Activated CD4-positive, CD25-positive, alpha-beta regulatory T cell treated with anti-CD3 and anti-CD28 coated beads, Interleukin-2, amount 50 U/mL, for 16 hours (primary cell): ENCODE data around the gene OR4M1.
"Not testable (repeated sequence)": the region's sequence is repeated elsewhere in the genome, so short reads cannot be mapped to it uniquely, and the experiment has no call there.

Experiments
- DNase-seq: peaks from one replicate; pipeline ENCODE4 v3.0.0-alpha.2; 2020; ENCODE audit warnings: low read depth, low spot score

The OR4M1 gene

DNA sequence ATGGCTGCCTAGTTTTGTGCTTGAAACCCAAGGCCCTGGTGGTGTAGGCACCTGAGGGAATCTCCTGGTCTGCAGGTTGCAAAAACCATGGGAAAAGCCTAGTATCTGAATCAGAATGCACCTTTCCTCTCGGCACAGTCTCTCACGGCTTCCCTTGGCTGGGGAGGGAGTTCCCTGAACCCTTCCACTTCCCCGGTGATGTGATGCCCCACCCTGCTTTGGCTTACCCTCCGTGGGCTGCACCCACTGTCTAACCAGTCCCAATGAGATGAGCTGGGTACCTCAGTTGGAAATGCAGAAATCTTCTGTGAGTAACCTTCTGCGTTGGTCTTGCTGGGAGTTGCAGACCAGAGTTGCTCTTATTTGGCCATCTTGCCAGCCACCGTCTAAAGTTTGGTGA, 47.7 kb downstream of the OR4M1 start:
- not testable (repeated sequence) for DNase-seq

GRCh38 chr14:19823178-19823577, 49.9 kb downstream of the OR4M1 start:
- DNase-seq: no peak

GRCh38 chr14:19823765-19824164, 50.5 kb downstream of the OR4M1 start:
- no peak for DNase-seq

- DNase-seq: not testable (repeated sequence)
Observed at GRCh38 chr14:19827626-19828244, 54.4 kb downstream of the OR4M1 start.

DNA sequence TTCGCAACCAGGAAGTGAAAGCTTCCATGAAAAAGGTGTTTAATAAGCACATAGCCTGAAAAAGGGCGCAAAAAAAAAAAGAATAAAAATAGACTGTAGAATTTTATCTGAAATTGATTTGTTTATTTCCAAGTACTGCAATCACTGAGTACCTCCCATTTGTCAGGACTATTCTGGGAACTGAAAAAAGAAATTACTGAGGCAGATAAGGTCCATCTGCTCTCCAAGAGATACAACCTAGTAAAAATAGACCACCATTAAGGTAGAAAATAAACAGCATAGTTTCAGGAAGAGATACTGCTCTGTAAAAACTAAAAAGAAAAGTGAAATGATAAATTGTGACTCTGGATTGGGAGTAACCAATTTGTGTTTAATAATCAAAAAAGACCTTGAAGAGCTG, 55.0 kb downstream of the OR4M1 start:
- DNase-seq: no peak
